ENCODE measurements around the gene NOTCH1. TPM values are rescaled to one million over a fixed set of nuclear protein-coding genes. Genes with fewer than 3 reads are reported as not detected.

The NOTCH1 gene
- total RNA-seq, 2 donors from 2014 or later: 23.4 to 24.2 TPM

- Mint-ChIP-seq H3K9me3 (peaks cover 2% of the 10 kb centered on the region), H3K27me3 (ENCODE audit: insufficient read depth) (peaks cover 3% of the 10 kb centered on the region), H3K4me1 (peaks cover 19% of the 10 kb centered on the region), H3K27ac (no peak overlapping the region), H3K36me3 (ENCODE audit: low read depth) (no peaks in the 10 kb centered on the region), H3K4me3 (no peak overlapping the region)
- DNase-seq: no peak
- H3K4me3 ChIP-seq (ENCODE audit: low read length): no peak overlapping the region
- no peaks in the 10 kb centered on the region for H3K9me3 ChIP-seq (ENCODE audit: control insufficient read depth, low read length)
- H3K36me3 ChIP-seq (ENCODE audit: control insufficient read depth, insufficient read depth, low read length): no peaks in the 10 kb centered on the region
- peaks cover 19% of the 10 kb centered on the region for H3K4me1 ChIP-seq (ENCODE audit: control insufficient read depth, insufficient read depth, low read length)
- no peaks in the 10 kb centered on the region for H3K27me3 ChIP-seq (ENCODE audit: control insufficient read depth, insufficient read depth, low read length, poor library complexity, severe bottlenecking)
- WGBS, 2 experiments (ENCODE audit: insufficient coverage in 1 of 2, insufficient read length in 1 of 2): 88 to 92% methylated on average over 16 to 19 of the region's 19 CpGs
- H3K27ac ChIP-seq (ENCODE audit: low read depth, low read length): no peak overlapping the region
- H3K9ac ChIP-seq (ENCODE audit: extremely low read depth, low read length, poor library complexity, severe bottlenecking): no peak overlapping the region
- no peak for TF ChIP-seq CTCF (conservative IDR thresholded peaks at IDR 0.05)
These were observed 20.7 kb upstream of the NOTCH1 start for GRCh38 chr9:136566553-136566895.

DNA sequence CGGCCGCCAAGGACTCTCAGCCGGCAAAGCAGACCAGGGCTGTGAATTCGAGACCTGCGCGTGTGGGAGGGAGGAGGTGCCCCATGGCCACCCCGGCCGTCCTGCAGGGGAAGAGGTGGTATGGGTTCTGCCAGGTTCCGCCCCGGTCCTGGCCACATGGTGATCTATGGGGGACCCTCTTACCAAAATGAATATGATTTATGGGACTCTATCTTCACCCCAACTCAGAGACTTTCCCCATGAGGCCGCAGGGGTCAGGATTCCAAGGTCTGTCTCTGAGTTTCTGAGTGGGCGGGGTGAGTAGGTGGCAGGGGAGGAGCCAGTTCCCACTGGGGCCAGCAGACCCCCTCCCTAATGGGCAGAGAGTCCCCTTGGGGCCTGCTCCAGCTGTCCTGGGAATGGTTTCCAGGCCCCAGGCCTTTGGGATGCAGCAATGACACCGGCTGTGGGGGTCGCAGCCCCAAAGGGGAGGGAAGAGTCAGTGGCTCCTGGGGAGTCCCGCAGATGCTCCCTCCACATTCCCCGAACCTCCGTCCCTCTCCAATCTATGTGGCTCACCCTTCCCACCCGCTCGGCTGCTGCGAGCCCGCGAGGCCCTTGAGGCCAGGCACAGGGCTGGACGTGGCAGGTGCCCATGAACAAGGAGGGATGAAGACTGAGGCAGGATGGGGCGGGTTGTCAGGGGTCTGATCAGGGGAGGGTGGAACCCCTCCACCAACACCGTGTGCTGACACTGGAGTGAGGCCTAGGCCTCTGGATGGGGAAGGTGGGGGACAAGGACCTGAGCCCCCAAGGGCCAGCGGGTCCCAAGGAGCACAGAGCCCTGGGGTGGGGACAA is 20.1 kb upstream of the NOTCH1 start:
- H3K4me1 Mint-ChIP-seq: peaks cover 16% of the 10 kb centered on the region
- H3K27ac Mint-ChIP-seq: no peak overlapping the region
- Histone ChIP-seq H3K9me3 (ENCODE audit: control insufficient read depth, low read length) (no peaks in the 10 kb centered on the region), H3K4me1 (ENCODE audit: control insufficient read depth, insufficient read depth, low read length) (peaks cover 14% of the 10 kb centered on the region), H3K27me3 (ENCODE audit: control insufficient read depth, insufficient read depth, low read length, poor library complexity, severe bottlenecking) (no peaks in the 10 kb centered on the region), H3K36me3 (ENCODE audit: control insufficient read depth, insufficient read depth, low read length) (no peaks in the 10 kb centered on the region), H3K9ac (ENCODE audit: extremely low read depth, low read length, poor library complexity, severe bottlenecking) (no peak overlapping the region), H3K4me3 (ENCODE audit: low read length) (no peak overlapping the region), H3K27ac (ENCODE audit: low read depth, low read length) (peak overlapping the region; percentile 24)
- no peaks in the 10 kb centered on the region for H3K36me3 Mint-ChIP-seq (ENCODE audit: low read depth)
- TF ChIP-seq CTCF (conservative IDR thresholded peaks at IDR 0.05): no peak
- DNase-seq: no peak
- H3K9me3 Mint-ChIP-seq: peaks cover 7% of the 10 kb centered on the region
- no peak overlapping the region for H3K4me3 Mint-ChIP-seq
- peaks cover 9% of the 10 kb centered on the region for H3K27me3 Mint-ChIP-seq (ENCODE audit: insufficient read depth)
- WGBS, 2 experiments (ENCODE audit: insufficient coverage in 1 of 2, insufficient read length in 1 of 2): 93 to 97% methylated on average over 17 to 26 of the region's 26 CpGs

DNA sequence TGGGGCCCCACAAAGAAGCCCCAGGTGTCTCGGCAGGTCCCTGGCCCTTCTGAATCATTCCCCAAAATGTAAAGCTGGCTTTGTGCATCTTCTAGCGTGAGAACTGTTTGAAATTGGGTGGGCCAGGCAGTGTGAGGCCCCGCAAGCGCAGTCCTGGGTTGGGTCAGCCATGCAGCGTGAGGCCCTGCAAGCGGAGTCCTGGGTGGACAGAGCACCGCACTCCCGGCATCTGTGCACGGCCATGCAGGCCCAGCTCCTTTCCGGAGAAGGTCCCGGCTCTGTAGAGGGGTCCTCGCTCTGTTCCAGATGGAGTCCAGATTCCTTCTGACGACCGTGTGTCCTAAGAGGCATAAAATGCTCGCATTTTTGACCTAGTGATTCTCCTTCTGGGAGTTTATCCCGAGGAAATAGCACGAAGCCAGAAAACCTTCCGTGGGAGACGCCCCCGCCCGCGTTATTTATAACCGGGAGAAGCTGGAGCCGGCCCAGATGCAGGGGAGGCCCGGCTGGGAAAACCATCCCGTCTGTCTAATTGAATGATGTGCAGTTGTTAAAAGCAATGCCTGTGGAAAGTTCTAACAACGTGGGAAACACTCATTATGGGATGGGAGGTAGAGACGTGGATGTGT is 19.4 kb upstream of the NOTCH1 start:
- no peak overlapping the region for H3K4me3 ChIP-seq (ENCODE audit: low read length)
- H3K27ac ChIP-seq (ENCODE audit: low read depth, low read length): no peak overlapping the region
- H3K4me1 ChIP-seq (ENCODE audit: control insufficient read depth, insufficient read depth, low read length): peaks cover 10% of the 10 kb centered on the region
- Mint-ChIP-seq H3K27me3 (ENCODE audit: insufficient read depth) (peaks cover 13% of the 10 kb centered on the region), H3K27ac (no peak overlapping the region), H3K4me1 (peaks cover 14% of the 10 kb centered on the region), H3K9me3 (peaks cover 14% of the 10 kb centered on the region), H3K36me3 (ENCODE audit: low read depth) (no peaks in the 10 kb centered on the region), H3K4me3 (no peak overlapping the region)
- TF ChIP-seq CTCF (conservative IDR thresholded peaks at IDR 0.05): no peak
- no peak overlapping the region for H3K9ac ChIP-seq (ENCODE audit: extremely low read depth, low read length, poor library complexity, severe bottlenecking)
- WGBS, 2 experiments (ENCODE audit: insufficient coverage in 1 of 2, insufficient read length in 1 of 2): 88 to 89% methylated on average over 27 to 28 of the region's 28 CpGs
- H3K9me3 ChIP-seq (ENCODE audit: control insufficient read depth, low read length): no peaks in the 10 kb centered on the region
- no peaks in the 10 kb centered on the region for H3K27me3 ChIP-seq (ENCODE audit: control insufficient read depth, insufficient read depth, low read length, poor library complexity, severe bottlenecking)
- no peaks in the 10 kb centered on the region for H3K36me3 ChIP-seq (ENCODE audit: control insufficient read depth, insufficient read depth, low read length)
- no peak for DNase-seq

Measured in endodermal cell (in vitro differentiated cells).